K562 (cell line): ENCODE results near the gene INO80. TPM values are rescaled to one million over a fixed set of nuclear protein-coding genes. Genes with fewer than 3 reads are reported as not detected.

Experiments used
- CBX1 ChIP-seq: sonication (generic); IDR thresholded peaks from 2 replicates; pipeline ENCODE4 v1.6.1; 2016; ENCODE audit warnings: antibody characterized with exemption, low read depth, mild to moderate bottlenecking
- COPS2 ChIP-seq: fragments of 450-650 bp; conservative IDR thresholded peaks from 2 replicates; pipeline ENCODE4 v1.6.1; 2016; ENCODE audit warnings: mild to moderate bottlenecking, moderate library complexity
- ETV6 ChIP-seq, 3 experiments: fragments of 150-350 bp in 1 of 3; sonication (generic) in 1 of 3; formaldehyde crosslinking in 1 of 3; IDR thresholded peaks; 2 replicates each; pipeline versions ENCODE4 v1.6.1 to v1.8.0; 2014 to 2022; ENCODE audit warnings: borderline replicate concordance in 2 of 3, low read depth in 2 of 3, antibody characterized with exemption in 1 of 3, low read length in 1 of 3, mild to moderate bottlenecking in 1 of 3, missing genetic modification reagents in 1 of 3
- FOXP1 ChIP-seq: sonication (generic); formaldehyde crosslinking; IDR thresholded peaks from 2 replicates; pipeline ENCODE4 v1.8.0; 2022; ENCODE audit warnings: mild to moderate bottlenecking, missing genetic modification reagents
- HOXB6 ChIP-seq: fragments of 250-450 bp; sonication (Bioruptor Pico); IDR thresholded peaks from 2 replicates; pipeline ENCODE4 v1.5.1; 2022; ENCODE audit warnings: mild to moderate bottlenecking, borderline replicate concordance
- MAZ ChIP-seq, 2 experiments: fragments of 450-650 bp in 1 of 2; sonication (generic) in 1 of 2; formaldehyde crosslinking; IDR thresholded peaks in 1 of 2; conservative IDR thresholded peaks in 1 of 2; 2 replicates each; pipeline versions ENCODE4 v1.4.0 to v1.5.0; 2020; ENCODE audit warnings: mild to moderate bottlenecking in 1 of 2, missing genetic modification reagents in 1 of 2
- MEIS2 ChIP-seq: fragments of 450-650 bp; IDR thresholded peaks from 2 replicates; pipeline ENCODE4 v1.6.1; 2014; ENCODE audit warnings: mild to moderate bottlenecking; ENCODE audit not compliant: partially characterized antibody
- RBM15 ChIP-seq: fragments of 200-400 bp; formaldehyde crosslinking; IDR thresholded peaks from 2 replicates; pipeline ENCODE4 v1.6.1; 2018; ENCODE audit warnings: mild to moderate bottlenecking, low read length, moderate library complexity; ENCODE audit not compliant: insufficient read depth
- SREBF2 ChIP-seq: sonication (generic); formaldehyde crosslinking; IDR thresholded peaks from 2 replicates; pipeline ENCODE4 v1.4.0; 2020; ENCODE audit warnings: mild to moderate bottlenecking, missing genetic modification reagents
- ZFP30 ChIP-seq: fragments of 250-450 bp; sonication (Bioruptor Pico); IDR thresholded peaks from 2 replicates; pipeline ENCODE4 v1.8.0; 2022; ENCODE audit warnings: moderate library complexity, mild to moderate bottlenecking, inconsistent platforms, borderline replicate concordance
- ZKSCAN3 ChIP-seq: fragments of 250-450 bp; sonication (Bioruptor Pico); IDR thresholded peaks from 2 replicates; pipeline ENCODE4 v1.4.0; 2020
- ZNF140 ChIP-seq: fragments of 250-450 bp; sonication (Bioruptor Pico); IDR thresholded peaks from 2 replicates; pipeline ENCODE4 v1.8.0; 2021; ENCODE audit warnings: moderate library complexity, mild to moderate bottlenecking, inconsistent platforms
- ZNF431 ChIP-seq: sonication (generic); formaldehyde crosslinking; IDR thresholded peaks from 2 replicates; pipeline ENCODE4 v1.8.0; 2022; ENCODE audit warnings: mild to moderate bottlenecking, missing genetic modification reagents
- polyA plus RNA-seq, 8 experiments: library from polyadenylated mRNA; depleted of rRNA in 4 of 8; stranded (reverse) in 5 of 8; unstranded in 3 of 8; fragments of >200 nt; fragmentation: Nextera tagmentation in 2 of 8; fragmentation: Illumina TruSeq in 1 of 8; extraction: Ambion mirVana in 2 of 8; extraction: Trizol in 1 of 8; gene quantifications; 2 replicates each; pipeline versions ENCODE4 v1.2.1 to v1.2.3, GENCODE V29; 2011 to 2014; ENCODE audit warnings: inconsistent platforms in 1 of 8, missing spikeins in 1 of 8
- total RNA-seq, 7 experiments: library from RNA; depleted of rRNA in 6 of 7; stranded (reverse); fragments of >200 nt in 6 of 7; fragmentation: Illumina TruSeq in 2 of 7; extraction: Trizol in 2 of 7; gene quantifications; 2 replicates each; pipeline versions ENCODE4 v1.2.1 to v1.2.3, GENCODE V29; 2011 to 2021; ENCODE audit warnings: low replicate concordance in 1 of 7
- TF ChIP-seq, protein P1 (sequence below): sonication (generic); formaldehyde crosslinking; IDR thresholded peaks from 2 replicates; pipeline ENCODE4 v1.8.0; 2022; ENCODE audit warnings: missing genetic modification reagents, mild to moderate bottlenecking, borderline replicate concordance
- TF ChIP-seq, protein P2 (sequence below): fragments of 450-650 bp; formaldehyde crosslinking; IDR thresholded peaks from 2 replicates; pipeline ENCODE4 v1.4.0; 2020; ENCODE audit warnings: mild to moderate bottlenecking, moderate library complexity

The INO80 gene
- total and polyA plus RNA-seq, 9 of the 15 experiments (the other 6 are each of a cell fraction or from before 2014, with no cell fraction given), result 1.1 to 25.7 (median 19.9) TPM

DNA sequence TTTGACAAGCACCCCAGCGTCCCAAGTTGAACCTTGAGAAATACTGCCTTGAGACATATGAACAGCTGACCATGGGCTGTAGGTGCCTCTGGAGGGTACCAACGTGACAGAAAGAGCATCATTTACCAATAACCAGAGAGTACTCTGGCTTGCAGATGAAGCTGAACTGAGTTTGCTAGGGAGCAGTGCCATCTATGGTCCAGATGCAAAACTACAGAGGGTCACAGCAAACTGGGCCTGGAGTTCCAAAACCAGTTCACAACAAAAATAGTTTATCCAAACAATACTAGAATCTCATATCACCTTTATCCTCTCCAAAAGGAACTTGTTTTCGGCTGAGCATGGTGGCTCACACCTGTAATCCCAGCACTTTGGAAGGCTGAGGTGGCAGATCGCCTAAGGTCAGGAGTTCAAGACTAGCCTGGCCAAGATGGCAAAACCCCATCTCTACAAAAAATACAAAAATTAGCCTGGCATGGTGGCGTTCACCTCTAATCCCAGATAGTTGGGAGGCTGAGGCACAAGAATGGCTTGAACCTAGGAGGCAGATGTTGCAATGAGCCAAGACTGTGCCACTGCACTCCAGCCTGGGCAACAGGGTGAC, 93.5 kb downstream of the INO80 start (continued):
- no peak for TF ChIP-seq ZKSCAN3 (CRISPR knock-in tag)
- TF ChIP-seq, protein P1, sequence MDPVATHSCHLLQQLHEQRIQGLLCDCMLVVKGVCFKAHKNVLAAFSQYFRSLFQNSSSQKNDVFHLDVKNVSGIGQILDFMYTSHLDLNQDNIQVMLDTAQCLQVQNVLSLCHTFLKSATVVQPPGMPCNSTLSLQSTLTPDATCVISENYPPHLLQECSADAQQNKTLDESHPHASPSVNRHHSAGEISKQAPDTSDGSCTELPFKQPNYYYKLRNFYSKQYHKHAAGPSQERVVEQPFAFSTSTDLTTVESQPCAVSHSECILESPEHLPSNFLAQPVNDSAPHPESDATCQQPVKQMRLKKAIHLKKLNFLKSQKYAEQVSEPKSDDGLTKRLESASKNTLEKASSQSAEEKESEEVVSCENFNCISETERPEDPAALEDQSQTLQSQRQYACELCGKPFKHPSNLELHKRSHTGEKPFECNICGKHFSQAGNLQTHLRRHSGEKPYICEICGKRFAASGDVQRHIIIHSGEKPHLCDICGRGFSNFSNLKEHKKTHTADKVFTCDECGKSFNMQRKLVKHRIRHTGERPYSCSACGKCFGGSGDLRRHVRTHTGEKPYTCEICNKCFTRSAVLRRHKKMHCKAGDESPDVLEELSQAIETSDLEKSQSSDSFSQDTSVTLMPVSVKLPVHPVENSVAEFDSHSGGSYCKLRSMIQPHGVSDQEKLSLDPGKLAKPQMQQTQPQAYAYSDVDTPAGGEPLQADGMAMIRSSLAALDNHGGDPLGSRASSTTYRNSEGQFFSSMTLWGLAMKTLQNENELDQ (CRISPR knock-in tag), result no peak
- no peak for TF ChIP-seq ZNF140 (CRISPR knock-in tag)
- TF ChIP-seq SREBF2 (CRISPR knock-in tag), result no peak
- TF ChIP-seq RBM15, result no peak
- TF ChIP-seq FOXP1 (CRISPR knock-in tag), result no peak
- no peak for TF ChIP-seq HOXB6
- TF ChIP-seq MAZ (CRISPR knock-in tag; conservative IDR thresholded peaks at IDR 0.05 in 1 of 2, IDR thresholded peaks at IDR 0.05 in 1 of 2), result no peak
- no peak for TF ChIP-seq COPS2
- no peak for TF ChIP-seq MEIS2
- no peak for TF ChIP-seq ZNF431 (CRISPR knock-in tag)
- no peak for TF ChIP-seq ETV6 (IDR thresholded peaks at IDR 0.05; ENCODE audit: borderline replicate concordance in 1 of 2, low read depth in 2 of 2, low read length in 1 of 2)
- TF ChIP-seq ETV6 (CRISPR knock-in tag; IDR thresholded peaks at IDR 0.05; ENCODE audit: borderline replicate concordance), result no peak
- TF ChIP-seq ZFP30 (CRISPR knock-in tag), result no peak
- no peak for TF ChIP-seq CBX1
- TF ChIP-seq, protein P2, sequence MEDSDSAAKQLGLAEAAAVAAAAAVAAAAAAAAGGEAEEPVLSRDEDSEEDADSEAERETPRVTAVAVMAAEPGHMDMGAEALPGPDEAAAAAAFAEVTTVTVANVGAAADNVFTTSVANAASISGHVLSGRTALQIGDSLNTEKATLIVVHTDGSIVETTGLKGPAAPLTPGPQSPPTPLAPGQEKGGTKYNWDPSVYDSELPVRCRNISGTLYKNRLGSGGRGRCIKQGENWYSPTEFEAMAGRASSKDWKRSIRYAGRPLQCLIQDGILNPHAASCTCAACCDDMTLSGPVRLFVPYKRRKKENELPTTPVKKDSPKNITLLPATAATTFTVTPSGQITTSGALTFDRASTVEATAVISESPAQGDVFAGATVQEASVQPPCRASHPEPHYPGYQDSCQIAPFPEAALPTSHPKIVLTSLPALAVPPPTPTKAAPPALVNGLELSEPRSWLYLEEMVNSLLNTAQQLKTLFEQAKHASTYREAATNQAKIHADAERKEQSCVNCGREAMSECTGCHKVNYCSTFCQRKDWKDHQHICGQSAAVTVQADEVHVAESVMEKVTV (CRISPR knock-in tag), result peak; percentile 34; the same call in 1 of the 2 replicates
